Panc1 (cell line): ENCODE measurements around the gene ETV7. TPM values are rescaled to one million over a fixed set of nuclear protein-coding genes. Genes with fewer than 3 reads are reported as not detected.

Experiments
- ATAC-seq: fragments of 200-7000 bp; cut with Tn5 transposase; 2 replicates; pipeline ENCODE4 v1.9.1; 2020; ENCODE audit warnings: mild to moderate bottlenecking, moderate library complexity
- BruUV-seq: library from RNA; stranded (reverse); fragments of 400-500 nt; replicated peaks from 2 replicates; lab custom pipeline; 2021; lab: Mats Ljungman, UMichigan
- CTCF ChIA-PET: fragments of 300-600 bp; sonication (Branson Sonifier 250); formaldehyde crosslinking; loops from one replicate; lab custom pipeline; 2022; ENCODE audit warnings: antibody characterized with exemption; lab: Charles Lee
- POLR2A ChIA-PET: fragments of 300-600 bp; sonication (Branson Sonifier 250); formaldehyde crosslinking; loops from one replicate; lab custom pipeline; 2022; ENCODE audit warnings: antibody characterized with exemption; lab: Charles Lee
- DNase-seq: peaks from one replicate; pipeline ENCODE4 v3.0.0-alpha.2; 2010; ENCODE audit warnings: low read depth, low spot score
- H3K27ac ChIP-seq: 2 replicates; pipeline ENCODE4 v1.5.1; 2011; ENCODE audit warnings: mild to moderate bottlenecking, low read length, inconsistent platforms
- H3K27me3 ChIP-seq: fragments of 200-500 bp; sonication (Bioruptor generic); 2 replicates; pipeline ENCODE4 v1.6.0; 2014; ENCODE audit warnings: low read length, inconsistent platforms; ENCODE audit not compliant: control insufficient read depth, insufficient read depth
- H3K36me3 ChIP-seq: fragments of 200-500 bp; sonication (Bioruptor generic); 2 replicates; pipeline ENCODE4 v1.5.1; 2014; ENCODE audit warnings: inconsistent platforms, mild to moderate bottlenecking, low read length, moderate library complexity; ENCODE audit not compliant: control insufficient read depth, insufficient read depth
- H3K4me1 ChIP-seq: 2 replicates; pipeline ENCODE4 v1.5.1; 2011; ENCODE audit warnings: inconsistent platforms, mild to moderate bottlenecking, low read length, moderate library complexity; ENCODE audit not compliant: control insufficient read depth, insufficient read depth
- H3K4me3 ChIP-seq, 2 experiments: 2 replicates each; pipeline ENCODE4 v1.5.1; 2011 to 2012; ENCODE audit warnings: low read depth in 2 of 2, low read length in 2 of 2, mild to moderate bottlenecking in 2 of 2, inconsistent platforms in 1 of 2, moderate library complexity in 1 of 2
- H3K9me3 ChIP-seq: fragments of 200-500 bp; sonication (Bioruptor generic); 2 replicates; pipeline ENCODE4 v1.5.1; 2014; ENCODE audit warnings: low read depth, mild to moderate bottlenecking, inconsistent platforms, low read length, moderate library complexity; ENCODE audit not compliant: control insufficient read depth, insufficient read depth
- CTCF ChIP-seq: fragments of 450-650 bp; IDR thresholded peaks from 2 replicates; pipeline ENCODE4 v1.5.1; 2017; ENCODE audit warnings: mild to moderate bottlenecking
- POLR2AphosphoS5 ChIP-seq: IDR thresholded peaks from 2 replicates; pipeline ENCODE4 v1.6.1; 2012; ENCODE audit warnings: mild to moderate bottlenecking, low read depth, low read length, moderate library complexity
- REST ChIP-seq, 2 experiments: IDR thresholded peaks; 2 replicates each; pipeline ENCODE4 v1.6.1; 2011 to 2012; ENCODE audit warnings: low read depth in 2 of 2, control low read depth in 1 of 2, low read length in 1 of 2, mild to moderate bottlenecking in 1 of 2, moderate library complexity in 1 of 2; ENCODE audit not compliant: insufficient read depth in 1 of 2
- SIN3A ChIP-seq: IDR thresholded peaks from 2 replicates; pipeline ENCODE4 v1.6.1; 2012; ENCODE audit warnings: low read depth, mild to moderate bottlenecking, low read length, moderate library complexity, borderline replicate concordance; ENCODE audit not compliant: insufficient read depth
- TCF7L2 ChIP-seq: IDR thresholded peaks from 2 replicates; pipeline ENCODE4 v1.6.1; 2011; ENCODE audit warnings: mild to moderate bottlenecking, low read depth, low read length, inconsistent platforms
- in situ Hi-C: cut with HindIII; loops from 2 replicates; pipeline ENCODE4 v1.10.0; 2016; ENCODE audit warnings: low sequenced_read_pairs, low pct_unique_long_range_greater_than_20kb
- intact Hi-C: fragments of 100-400 bp; cut with micrococcal nuclease; formaldehyde crosslinking; loops from one replicate; pipeline ENCODE4 v1.10.0; 2022; ENCODE audit not compliant: unreplicated experiment
- total RNA-seq: library from RNA; stranded (reverse); gene quantifications from one replicate; pipeline ENCODE4 v1.2.1, GENCODE V29; 2021; ENCODE audit not compliant: unreplicated experiment

The ETV7 gene
- total RNA-seq, 1 experiment from 2014 or later, result 2.0 TPM

- POLR2A ChIA-PET, result interaction anchor here (0.6 kb wide), 2 partner anchors 32 to 42 kb away, joined by 3 to 5 read pairs; no protein-coding TSS in a partner anchor
- no TSS peak for BruUV-seq
Measured at GRCh38 chr6:36386495-36387439, 702 bp downstream of the ETV7 start.

GRCh38 chr6:36384095-36384494 lies 3.4 kb downstream of the ETV7 start:
- TF ChIP-seq REST (IDR thresholded peaks at IDR 0.05; ENCODE audit: insufficient read depth in 1 of 2, low read depth in 2 of 2, low read length in 1 of 2) (no peak), TCF7L2 (no peak), SIN3A (no peak), CTCF (no peak), POLR2AphosphoS5 (no peak)
- in situ Hi-C loops, result no loop called here
- no peak overlapping the region for H3K27ac ChIP-seq
- H3K4me1 ChIP-seq, result no peaks in the 10 kb centered on the region; the same call in 1 of the 2 replicates
- intact Hi-C loops, result no loop called here
- H3K9me3 ChIP-seq, result no peaks in the 10 kb centered on the region
- ChIA-PET POLR2A (interaction anchor here (0.5 kb wide), 1 partner anchor 18 kb away, joined by 7 read pairs; no protein-coding TSS in a partner anchor), CTCF (no interaction called here)
- DNase-seq (no peak), ATAC-seq (no peak)
- H3K27me3 ChIP-seq, result no peaks in the 10 kb centered on the region
- H3K4me3 ChIP-seq, result no peak overlapping the region
- no TSS peak for BruUV-seq
- no peaks in the 10 kb centered on the region for H3K36me3 ChIP-seq

More at GRCh38 chr6:36386495-36387439, 702 bp downstream of the ETV7 start:
- H3K36me3 ChIP-seq, result no peaks in the 10 kb centered on the region
- H3K4me3 ChIP-seq, result peak overlapping the region; percentile 51 to 81
- peak overlapping the region; percentile 86 for H3K27ac ChIP-seq
- no peaks in the 10 kb centered on the region for H3K9me3 ChIP-seq
- CTCF ChIA-PET, result interaction anchor here (0.6 to 0.9 kb wide), 5 partner anchors 37 to 434 kb away, joined by 3 to 12 read pairs (median 8); no protein-coding TSS in a partner anchor
- H3K27me3 ChIP-seq, result no peaks in the 10 kb centered on the region
- peak; percentile 82 for ATAC-seq
- intact Hi-C loops, result no loop called here
- H3K4me1 ChIP-seq, result no peaks in the 10 kb centered on the region; the same call in 1 of the 2 replicates
- in situ Hi-C loops, result no loop called here
- no peak for TF ChIP-seq CTCF
- no peak for TF ChIP-seq TCF7L2
- no peak for TF ChIP-seq POLR2AphosphoS5
- TF ChIP-seq SIN3A, result no peak
- DNase-seq, result peak; percentile 7
